Left kidney (tissue), 2 donors: ENCODE results near the gene LHFPL2. TPM values are rescaled to one million over a fixed set of nuclear protein-coding genes. Genes with fewer than 3 reads are reported as not detected.
"Not testable (repeated sequence)": the region's sequence is repeated elsewhere in the genome, so short reads cannot be mapped to it uniquely, and the experiment has no call there.

Source experiments
- DNase-seq: peaks from one replicate; pipeline ENCODE4 v3.0.0-alpha.2; 2013
- polyA plus RNA-seq: library from polyadenylated mRNA; unstranded; fragments of 120-200 nt; gene quantifications from one replicate; pipeline ENCODE4 v1.2.1, GENCODE V29; 2013; ENCODE audit not compliant: insufficient read length

LHFPL2 gene
- polyA plus RNA-seq, 1 donor = 56.2 TPM

- no peak for DNase-seq
These were observed 176.0 kb downstream of the LHFPL2 start for GRCh38 chr5:78472469-78473106.

GRCh38 chr5:78471896-78472295, 176.7 kb downstream of the LHFPL2 start:
- no peak for DNase-seq

- peak; percentile 44 for DNase-seq
These were observed 180.7 kb downstream of the LHFPL2 start for GRCh38 chr5:78467752-78468357.

- DNase-seq = no peak
These were observed 181.4 kb downstream of the LHFPL2 start for GRCh38 chr5:78467140-78467539.

- no peak for DNase-seq
These were observed 189.7 kb downstream of the LHFPL2 start for GRCh38 chr5:78458843-78459242.

- not testable (repeated sequence) for DNase-seq
These were observed 191.1 kb downstream of the LHFPL2 start for GRCh38 chr5:78457507-78457906.

GRCh38 chr5:78449103-78449502, 199.5 kb downstream of the LHFPL2 start:
- no peak for DNase-seq

- DNase-seq = no peak
These were observed 200.7 kb downstream of the LHFPL2 start for GRCh38 chr5:78447775-78448424.
